Measurements from ENCODE around the gene HOXA6.

The HOXA6 gene

DNA sequence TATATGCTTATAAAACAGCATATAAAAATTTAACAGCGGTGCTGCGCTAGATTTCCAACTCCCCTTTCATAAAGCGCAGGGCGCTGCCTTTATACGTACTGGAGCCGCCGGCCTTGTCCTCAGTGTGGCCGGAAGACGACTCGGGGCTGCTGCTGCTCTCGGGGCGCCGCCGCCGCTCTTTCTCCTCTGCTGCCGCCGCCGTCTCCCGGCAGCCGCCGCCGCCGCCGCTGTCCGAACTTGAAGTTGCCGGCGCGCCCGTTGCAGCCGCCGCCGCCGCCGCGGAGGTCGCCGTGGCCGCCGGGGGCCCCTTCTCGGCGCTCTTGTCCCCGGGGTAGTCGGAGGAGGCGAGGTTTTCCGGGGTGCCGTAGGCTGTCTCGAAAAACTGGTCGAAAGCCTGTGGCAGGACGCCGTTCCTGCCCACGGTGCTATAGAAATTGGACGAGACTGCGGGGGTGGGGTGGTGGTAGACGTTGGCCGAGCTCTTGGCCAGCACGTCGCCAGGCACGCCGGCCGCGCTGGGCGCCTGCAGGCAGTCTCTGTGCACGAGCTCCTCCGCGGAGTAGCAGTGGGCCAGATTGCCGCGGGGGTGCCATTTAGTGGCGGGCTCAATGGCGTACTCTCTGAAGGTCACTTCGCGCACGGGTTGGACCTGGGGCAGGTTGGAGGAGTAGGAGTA is 36.9 kb upstream of the HOXA6 start:
- H3K36me3 ChIP-seq = no peaks in the 10 kb centered on the region
- H3K4me3 ChIP-seq = 0 out of 2 replicates have a peak overlapping the region, but pooled peaks have one; percentile 23
- no peak for TF ChIP-seq Cebpa-rat (IDR thresholded peaks at IDR 0.05)
- no peak overlapping the region for H3K27ac ChIP-seq
- peaks cover 100% of the 10 kb centered on the region for H3K27me3 ChIP-seq
- H3K9ac ChIP-seq = no peak overlapping the region
- peaks cover 12% of the 10 kb centered on the region; the same call in 1 of the 2 replicates for H3K9me3 ChIP-seq
- H4K20me1 ChIP-seq = peaks cover 92% of the 10 kb centered on the region
- no peaks in the 10 kb centered on the region for H3K4me1 ChIP-seq
- no peak overlapping the region for H3K4me2 ChIP-seq

DNA sequence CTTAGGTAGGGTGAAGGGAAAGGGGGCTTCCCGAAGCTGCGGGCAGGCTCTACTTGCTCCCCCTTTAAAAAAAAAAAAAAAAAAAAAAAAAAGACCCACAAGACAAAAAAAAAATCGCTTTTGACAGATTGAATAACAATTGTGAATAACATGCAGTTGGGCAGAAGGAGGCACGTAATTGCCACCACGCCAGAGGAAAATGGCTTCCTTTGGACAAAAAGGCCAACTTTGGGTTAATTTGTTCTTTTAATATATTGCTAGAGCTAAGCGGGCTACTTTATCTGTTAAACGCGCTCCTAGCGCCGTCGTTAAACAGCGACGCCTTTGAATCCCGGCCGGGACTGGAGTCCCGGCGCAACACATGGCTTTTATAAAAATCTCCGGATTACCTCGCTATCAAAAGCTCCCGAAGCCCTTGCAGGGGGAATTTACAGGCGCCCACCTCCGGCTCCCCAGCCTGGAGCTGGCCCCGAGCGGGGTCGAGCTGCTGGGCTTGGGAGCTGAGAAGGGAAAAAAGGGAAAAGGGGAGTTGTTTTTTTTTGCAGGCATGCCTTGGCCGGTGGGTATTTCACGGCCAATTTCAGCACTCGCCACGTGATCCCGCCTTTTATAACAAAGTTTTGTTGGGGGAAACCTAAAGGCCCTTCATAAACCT is 36.2 kb upstream of the HOXA6 start:
- no peak for TF ChIP-seq Cebpa-rat (IDR thresholded peaks at IDR 0.05)
- Histone ChIP-seq H3K4me3 (0 out of 2 replicates have a peak overlapping the region, but pooled peaks have one; percentile 23), H3K4me1 (no peaks in the 10 kb centered on the region), H3K4me2 (no peak overlapping the region), H3K36me3 (no peaks in the 10 kb centered on the region), H3K9me3 (peaks cover 13% of the 10 kb centered on the region; the same call in 1 of the 2 replicates), H3K27ac (no peak overlapping the region), H4K20me1 (peaks cover 91% of the 10 kb centered on the region), H3K27me3 (peaks cover 100% of the 10 kb centered on the region), H3K9ac (no peak overlapping the region)

DNA sequence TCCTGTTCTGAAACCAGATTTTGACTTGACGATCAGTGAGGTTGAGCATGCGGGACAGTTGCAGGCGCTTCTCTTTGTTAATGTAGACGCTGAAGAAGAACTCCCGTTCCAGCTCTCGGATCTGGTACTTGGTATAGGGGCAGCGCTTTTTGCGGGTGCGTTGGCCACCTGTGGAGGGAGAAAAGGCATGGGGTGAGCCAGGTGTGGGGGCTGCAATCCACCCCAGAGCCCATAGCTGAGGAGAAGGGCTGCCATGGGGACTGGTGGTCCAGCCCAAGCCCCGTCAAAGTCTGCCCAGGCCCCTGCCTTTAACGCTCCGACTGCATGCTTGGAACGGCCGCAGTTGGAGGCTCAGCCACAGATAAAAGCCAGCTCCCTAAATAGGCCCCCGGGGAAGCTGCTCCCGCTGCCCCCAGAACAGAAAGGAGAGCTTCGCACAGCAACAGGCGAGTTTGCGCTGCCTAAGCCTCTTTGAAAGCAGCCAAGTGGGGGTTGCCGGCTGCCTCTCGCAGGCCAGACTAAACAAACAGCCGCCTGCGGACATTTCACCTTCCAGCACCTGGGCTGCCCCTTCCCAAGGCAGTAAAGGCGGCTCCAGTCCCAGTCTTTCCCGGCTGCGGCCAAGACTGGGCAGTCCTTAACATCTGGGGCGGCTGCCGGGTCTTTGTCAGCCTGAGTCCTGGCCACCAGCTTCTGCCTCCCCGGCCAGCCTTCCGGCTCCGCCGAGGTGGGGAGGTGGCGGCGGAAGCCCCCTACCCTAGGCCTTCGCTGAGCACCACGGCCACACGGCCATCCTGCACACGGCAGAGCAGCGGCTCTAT is 35.5 kb upstream of the HOXA6 start:
- no peak for TF ChIP-seq Cebpa-rat (IDR thresholded peaks at IDR 0.05)
- peaks cover 13% of the 10 kb centered on the region; the same call in 1 of the 2 replicates for H3K9me3 ChIP-seq
- H3K4me2 ChIP-seq = no peak overlapping the region
- H3K4me3 ChIP-seq = no peak overlapping the region
- peaks cover 100% of the 10 kb centered on the region for H3K27me3 ChIP-seq
- no peaks in the 10 kb centered on the region for H3K36me3 ChIP-seq
- no peaks in the 10 kb centered on the region for H3K4me1 ChIP-seq
- peaks cover 91% of the 10 kb centered on the region for H4K20me1 ChIP-seq
- no peak overlapping the region for H3K9ac ChIP-seq
- no peak overlapping the region for H3K27ac ChIP-seq

DNA sequence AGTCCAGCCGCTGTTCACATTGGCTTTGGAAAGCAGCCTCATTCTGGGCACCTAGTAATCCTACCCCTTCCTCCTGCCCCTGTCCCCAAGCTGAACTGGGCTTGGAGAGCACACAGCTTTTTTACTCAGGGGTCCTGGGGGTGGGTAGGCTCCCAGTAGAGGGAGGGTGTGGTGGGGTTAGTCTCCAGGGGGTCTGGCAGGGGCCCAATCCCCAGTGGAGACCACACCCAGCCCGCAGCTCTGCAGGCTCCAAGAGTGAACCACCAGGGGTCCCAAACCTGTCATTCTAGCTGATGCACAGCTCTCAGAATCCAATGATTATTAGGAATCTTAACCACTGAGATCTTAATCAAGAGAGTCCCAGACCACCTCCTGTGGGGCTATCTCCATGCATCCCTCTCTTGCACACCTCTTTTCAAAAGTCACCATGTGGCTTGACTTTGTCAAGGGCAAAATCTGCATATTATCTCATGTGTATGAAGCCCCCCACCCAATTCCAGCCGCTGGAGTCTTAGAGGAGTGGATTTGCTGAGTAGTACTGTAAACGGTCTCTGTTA is 34.8 kb upstream of the HOXA6 start:
- Histone ChIP-seq H3K4me1 (no peaks in the 10 kb centered on the region), H3K36me3 (no peaks in the 10 kb centered on the region), H3K9ac (no peak overlapping the region), H3K4me2 (no peak overlapping the region), H3K27ac (no peak overlapping the region), H3K27me3 (peaks cover 100% of the 10 kb centered on the region), H4K20me1 (peaks cover 91% of the 10 kb centered on the region), H3K4me3 (no peak overlapping the region), H3K9me3 (peaks cover 13% of the 10 kb centered on the region; the same call in 1 of the 2 replicates)
- no peak for TF ChIP-seq Cebpa-rat (IDR thresholded peaks at IDR 0.05)

DNA sequence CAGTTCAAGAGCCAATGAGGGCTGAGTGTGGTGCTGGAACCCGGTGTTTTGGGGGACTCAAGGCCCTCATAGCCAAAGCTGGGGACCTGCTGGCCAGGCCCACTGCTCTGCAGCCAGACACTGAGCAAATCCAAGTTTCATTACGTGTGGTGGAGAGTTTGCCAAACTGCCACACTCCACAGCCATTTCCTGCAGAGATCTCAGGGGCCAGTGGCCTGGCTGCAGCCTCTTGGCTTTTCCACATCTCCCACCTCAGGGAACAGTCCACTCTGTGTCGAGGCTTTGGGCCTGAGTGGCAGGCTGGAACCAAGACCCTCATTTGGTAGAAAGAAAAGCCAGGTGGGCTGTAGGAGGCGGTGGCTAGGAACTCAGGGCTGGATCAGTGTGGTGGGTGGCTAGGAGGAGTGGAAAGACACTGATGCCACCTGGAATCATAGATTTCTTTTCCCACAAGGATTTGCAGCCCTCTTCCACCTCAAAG is 34.3 kb upstream of the HOXA6 start:
- Histone ChIP-seq H3K36me3 (no peaks in the 10 kb centered on the region), H3K4me3 (no peak overlapping the region), H3K27ac (no peak overlapping the region), H3K4me1 (no peaks in the 10 kb centered on the region), H3K9me3 (peaks cover 13% of the 10 kb centered on the region; the same call in 1 of the 2 replicates), H3K4me2 (no peak overlapping the region), H4K20me1 (peaks cover 91% of the 10 kb centered on the region), H3K27me3 (peaks cover 100% of the 10 kb centered on the region), H3K9ac (no peak overlapping the region)
- TF ChIP-seq Cebpa-rat (IDR thresholded peaks at IDR 0.05) = no peak

DNA sequence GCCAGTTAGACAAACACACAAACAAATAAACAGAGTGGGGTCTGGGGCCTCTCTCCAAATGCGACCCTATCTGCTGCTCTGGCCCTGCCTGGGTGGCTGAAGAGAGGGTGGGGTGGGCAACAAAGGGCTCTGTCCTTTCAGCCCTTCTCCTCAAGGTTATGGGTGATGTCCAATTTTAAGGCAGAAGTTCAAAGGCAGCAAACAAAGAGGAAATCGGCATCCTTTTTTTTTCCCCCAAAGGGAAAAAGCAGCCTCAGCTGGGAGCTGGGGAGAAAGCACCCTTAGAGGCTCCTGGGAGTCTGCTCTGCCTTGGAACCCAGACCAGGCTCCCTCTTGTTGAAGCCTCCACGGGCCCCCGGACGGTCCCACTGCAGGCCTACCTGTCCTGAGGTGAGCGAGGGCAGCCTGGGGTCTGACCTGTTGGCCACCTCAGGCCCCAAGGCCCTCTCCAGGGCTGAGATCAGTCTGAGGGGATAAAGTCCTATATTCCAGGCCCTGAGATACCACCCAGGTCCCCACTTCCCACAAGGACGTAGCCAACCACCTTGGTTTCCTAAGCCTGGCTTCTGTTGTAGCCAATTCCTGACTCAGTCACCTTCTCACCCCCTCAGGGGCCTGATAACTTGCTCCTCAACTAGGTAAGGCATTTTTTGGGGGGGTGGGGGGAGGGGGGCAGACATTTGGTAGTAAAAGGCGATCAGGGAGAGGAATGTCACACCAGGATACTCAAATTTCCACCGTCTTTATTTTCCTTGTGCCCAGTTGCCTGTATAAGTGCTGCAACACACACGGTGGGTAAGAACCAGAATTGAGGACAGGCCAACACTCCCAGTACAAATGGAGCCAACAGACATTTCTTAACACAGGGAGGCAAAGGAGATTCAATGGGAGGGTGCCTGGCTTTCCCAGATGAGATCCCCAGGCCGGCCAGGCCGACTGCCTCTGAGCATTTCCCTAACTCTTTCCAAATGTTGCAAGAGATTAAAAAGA is 33.2 kb upstream of the HOXA6 start:
- H3K27me3 ChIP-seq = peaks cover 100% of the 10 kb centered on the region

DNA sequence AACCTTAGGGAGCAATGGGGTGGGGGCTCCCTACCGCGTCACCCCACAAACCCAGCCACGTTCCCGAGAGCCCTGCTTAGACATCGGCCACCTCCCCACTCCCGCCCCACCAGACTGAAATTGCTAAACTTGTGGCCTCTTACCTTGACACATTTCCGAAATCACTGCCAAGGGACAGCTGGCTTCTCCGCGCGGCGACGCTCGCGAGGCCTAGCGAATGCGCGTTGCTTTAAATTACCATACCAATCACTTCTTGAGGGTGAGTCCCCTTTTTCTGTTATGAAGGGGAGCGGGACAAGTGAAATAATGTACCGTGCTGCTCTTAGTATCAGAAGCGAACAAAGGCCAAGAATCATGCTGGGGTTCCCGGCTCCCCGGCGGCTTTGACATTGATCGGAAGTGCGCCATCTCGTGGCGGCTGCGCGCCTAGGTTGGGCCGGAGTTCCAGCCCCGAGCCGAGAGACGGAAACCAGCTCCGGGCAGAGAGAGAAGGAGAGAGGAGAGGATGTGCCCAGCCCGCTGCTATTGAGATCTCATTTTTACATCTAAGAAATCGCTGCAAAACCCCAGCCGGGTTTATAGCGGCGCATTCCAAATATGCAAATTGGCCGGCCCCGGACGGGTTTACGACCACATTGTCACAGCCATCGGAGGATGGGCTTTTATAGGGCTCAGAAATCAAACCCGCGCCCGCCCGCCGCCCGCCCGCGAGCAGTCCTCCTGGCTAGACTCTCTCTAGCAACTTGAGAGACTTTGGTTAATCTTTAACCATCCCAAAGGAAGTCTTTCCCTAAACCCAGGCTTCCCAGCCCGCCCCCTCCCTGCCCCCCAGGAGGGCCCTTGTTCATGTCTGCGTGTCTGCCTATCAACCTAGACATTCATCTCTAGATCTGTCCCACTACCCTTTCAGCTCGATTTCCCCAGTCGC is 32.2 kb upstream of the HOXA6 start:
- Histone ChIP-seq H3K4me2 (no peak overlapping the region), H3K9me3 (peaks cover 15% of the 10 kb centered on the region; the same call in 1 of the 2 replicates), H3K4me1 (no peaks in the 10 kb centered on the region), H4K20me1 (peaks cover 91% of the 10 kb centered on the region), H3K9ac (no peak overlapping the region), H3K36me3 (no peaks in the 10 kb centered on the region), H3K27ac (no peak overlapping the region), H3K4me3 (no peak overlapping the region), H3K27me3 (peaks cover 100% of the 10 kb centered on the region)
- no peak for TF ChIP-seq Cebpa-rat (IDR thresholded peaks at IDR 0.05)

More for the DNA sequence above, 33.2 kb upstream of the HOXA6 start:
- Histone ChIP-seq H3K36me3 (no peaks in the 10 kb centered on the region), H3K4me2 (no peak overlapping the region), H4K20me1 (peaks cover 91% of the 10 kb centered on the region), H3K4me1 (no peaks in the 10 kb centered on the region), H3K27ac (no peak overlapping the region), H3K4me3 (no peak overlapping the region), H3K9ac (no peak overlapping the region), H3K9me3 (peaks cover 13% of the 10 kb centered on the region; the same call in 1 of the 2 replicates)
- no peak for TF ChIP-seq Cebpa-rat (IDR thresholded peaks at IDR 0.05)

DNA sequence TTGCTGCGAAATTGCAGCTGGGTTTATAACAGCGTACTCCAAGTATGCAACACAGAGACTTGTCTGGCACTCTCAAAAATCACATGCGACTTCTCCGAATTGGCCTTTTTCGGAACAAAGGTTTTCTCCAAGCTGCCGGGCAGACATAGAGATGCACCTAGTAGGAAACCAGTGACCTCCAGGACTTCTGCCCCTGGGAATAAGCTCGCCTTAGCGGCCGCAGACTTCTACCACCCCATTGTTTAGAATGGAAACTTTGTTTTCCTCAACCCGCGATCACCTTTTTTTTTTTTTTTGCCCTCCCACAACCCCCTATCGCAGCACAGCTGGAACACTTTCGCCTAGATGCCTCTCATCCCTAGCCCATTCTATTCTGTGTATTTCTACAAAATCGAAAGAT is 31.5 kb upstream of the HOXA6 start:
- Histone ChIP-seq H3K9ac (no peak overlapping the region), H3K4me3 (no peak overlapping the region), H3K9me3 (peaks cover 23% of the 10 kb centered on the region), H3K4me1 (no peaks in the 10 kb centered on the region), H3K36me3 (no peaks in the 10 kb centered on the region), H3K27ac (no peak overlapping the region), H4K20me1 (peaks cover 91% of the 10 kb centered on the region), H3K27me3 (peaks cover 100% of the 10 kb centered on the region), H3K4me2 (no peak overlapping the region)
- TF ChIP-seq Cebpa-rat (IDR thresholded peaks at IDR 0.05) = no peak

All from BLaER1 (cell line).